Head of caudate nucleus (tissue), 42 donors: ENCODE data around the gene FAN1.
"Not testable (repeated sequence)": the region's sequence is repeated elsewhere in the genome, so short reads cannot be mapped to it uniquely, and the experiment has no call there.

Experiments used
- DNase-seq, 42 donors: peaks; one replicate each; pipeline versions ENCODE4 v3.0.0 to v3.0.0-alpha.2; 2020 to 2021; ENCODE audit warnings: mixed read lengths in 7 of 42
- intact Hi-C: fragments of 100-400 bp; cut with DNase I; formaldehyde crosslinking; loops from one replicate; pipeline ENCODE4 v1.15.0; 2022

FAN1 gene

DNA sequence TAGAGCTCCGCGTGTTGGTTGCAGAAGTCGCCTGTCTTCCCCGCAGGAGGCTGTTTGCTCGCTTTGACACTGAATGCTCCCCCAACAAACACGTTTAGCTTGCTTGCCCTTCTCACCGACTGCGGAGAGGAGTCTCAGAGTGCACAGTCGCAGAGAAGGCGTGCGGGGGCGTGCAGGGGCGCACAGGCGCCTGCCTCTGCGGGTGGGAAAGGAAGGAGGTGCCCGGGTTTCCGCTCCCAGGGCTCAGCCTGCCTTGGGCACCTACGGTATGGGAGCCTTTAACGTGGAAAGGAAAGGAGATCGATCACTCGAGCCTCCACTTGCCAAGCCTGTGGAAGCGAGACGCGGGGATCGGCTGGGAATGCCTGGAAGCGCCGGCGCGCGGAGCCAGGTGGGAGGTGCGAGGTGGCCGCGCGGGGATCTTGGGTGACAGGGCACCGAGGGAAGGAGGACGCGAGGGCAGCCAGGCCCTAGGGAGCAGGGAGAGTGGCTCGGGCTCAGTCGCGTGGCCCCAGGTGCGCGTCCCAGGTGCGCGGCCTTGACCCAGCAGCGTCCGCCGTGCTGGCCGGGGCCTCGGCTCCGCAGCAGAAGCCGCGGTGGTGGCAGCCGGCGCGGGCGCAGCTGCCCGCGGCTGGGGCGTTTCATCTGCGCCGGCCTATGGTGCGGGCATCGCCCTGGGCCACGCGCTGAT lies at the start of gene FAN1:
FAN1 (plus strand) TSS at position 419 of the 691 bp plus-strand sequence. CDS start 749 bp downstream, outside the sequence.
- intact Hi-C loops = loop anchor here (5.0 kb wide), 1 partner anchor 89 kb away; the partner anchor contains the start of gene MTMR10
- peak; percentile 83 to 98 (median 94) for DNase-seq

DNA sequence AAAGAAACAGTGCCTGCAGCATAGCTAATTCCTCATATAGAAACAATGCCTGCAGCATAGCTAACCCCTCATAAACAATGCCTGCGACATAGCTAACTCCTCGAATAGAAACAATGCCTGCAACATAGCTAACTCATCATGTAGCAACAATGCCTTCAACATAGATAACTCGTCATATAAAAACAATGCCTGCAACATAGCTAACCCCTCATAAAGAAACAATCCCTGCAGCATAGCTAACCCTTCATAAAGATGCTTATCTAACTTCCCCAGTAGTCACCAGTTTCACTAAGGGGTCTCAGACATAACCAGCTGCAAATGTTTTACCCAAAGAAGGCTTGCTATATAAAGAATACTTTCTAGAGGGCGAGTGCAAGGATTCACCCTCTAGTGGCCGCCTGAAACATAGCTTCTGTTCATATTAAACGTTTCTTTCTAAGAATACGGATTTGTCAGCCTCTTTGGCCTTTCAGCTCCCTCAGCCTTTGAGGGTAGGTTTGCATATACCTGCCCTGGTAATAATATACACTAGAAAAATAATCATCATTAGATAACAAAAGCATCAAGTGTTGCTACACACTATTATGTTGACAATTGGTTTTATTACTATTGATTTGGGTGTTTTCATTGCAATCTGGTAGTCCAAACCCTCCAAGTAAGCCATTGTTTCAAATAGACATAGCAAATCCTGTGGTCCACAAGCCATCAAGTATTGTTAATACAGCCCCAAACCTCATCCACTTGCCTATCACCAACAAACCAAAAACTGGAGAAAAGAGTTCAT lies 44.4 kb upstream of the FAN1 start:
- peak in 22 of 42 donors; percentile 6 to 65 (median 27) for DNase-seq
- intact Hi-C loops = no loop called here

DNA sequence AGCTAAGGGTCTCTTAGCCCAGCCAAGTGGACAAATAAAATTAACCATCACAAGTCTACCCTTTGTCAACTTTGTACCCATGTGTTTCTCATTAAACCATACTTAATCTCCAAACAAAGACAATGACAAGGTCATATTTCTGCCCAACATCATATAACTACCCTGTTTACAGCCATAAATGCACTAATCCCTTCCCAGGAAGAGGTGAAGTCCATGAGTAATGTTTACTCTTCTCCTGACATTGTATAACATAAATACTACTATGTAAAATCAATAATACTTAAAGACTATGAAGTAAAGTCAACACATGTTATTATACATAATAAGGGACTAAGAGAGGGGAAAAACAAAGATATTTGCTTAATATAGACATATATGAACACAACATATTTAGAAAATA lies 38.5 kb upstream of the FAN1 start:
- DNase-seq = no peak
- intact Hi-C loops = no loop called here

DNA sequence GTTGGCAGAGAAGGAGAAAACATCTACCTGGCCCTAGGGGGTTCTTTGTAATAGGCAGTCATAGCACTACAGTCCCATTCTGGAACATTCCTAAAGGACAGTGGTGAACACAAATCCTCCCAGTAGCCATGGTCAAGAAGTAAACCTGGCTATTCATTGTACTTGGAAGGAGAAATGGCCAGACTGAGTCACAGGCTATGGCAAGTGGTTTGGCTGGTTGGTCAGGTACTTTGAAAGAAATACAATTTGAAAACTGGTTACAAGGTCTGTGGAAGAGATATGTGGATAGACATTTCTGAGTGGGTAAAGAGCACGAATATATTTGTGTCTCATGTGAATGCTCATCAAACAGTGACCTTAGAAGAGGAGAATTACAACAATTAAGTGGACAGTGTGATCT lies 33.0 kb upstream of the FAN1 start:
- DNase-seq = no peak
- intact Hi-C loops = no loop called here

DNA sequence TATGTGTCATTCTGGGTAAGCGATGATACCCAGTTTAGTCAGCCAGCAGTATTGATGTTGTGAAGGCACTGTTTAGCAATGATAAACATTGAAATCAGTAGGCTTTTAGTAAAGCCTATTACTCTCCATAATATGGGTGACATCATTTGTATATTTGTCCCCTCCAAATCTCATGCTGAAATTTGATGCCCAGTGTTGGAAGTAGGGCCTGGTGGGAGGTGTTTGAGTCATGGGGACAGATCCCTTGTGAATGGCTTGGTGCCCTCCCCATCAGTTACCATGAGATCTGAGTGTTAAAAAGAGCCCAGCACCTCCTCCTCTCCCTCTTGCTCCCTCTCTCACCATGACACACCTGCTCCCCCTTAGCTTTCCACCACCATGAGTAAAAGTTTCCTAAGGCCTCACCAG lies 31.4 kb upstream of the FAN1 start:
- intact Hi-C loops = no loop called here
- no peak for DNase-seq

DNA sequence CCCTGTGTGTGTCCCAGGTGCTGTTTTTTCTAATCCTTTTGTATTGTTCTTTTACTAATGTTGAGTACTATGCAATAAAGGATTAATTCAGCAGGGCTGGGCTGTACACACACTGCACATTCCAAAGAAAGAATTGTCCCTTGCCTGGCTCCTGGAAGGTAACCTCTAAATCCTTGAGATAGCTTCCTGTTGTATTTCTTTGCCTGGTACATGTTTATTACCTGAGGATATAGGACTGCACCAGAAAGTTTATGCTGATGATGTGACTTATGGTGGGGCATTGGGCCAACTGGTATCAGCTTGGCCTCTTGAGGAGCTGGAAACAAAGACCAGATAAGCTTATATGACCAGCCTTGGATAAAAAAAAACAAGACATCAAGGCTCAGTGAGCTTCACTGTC lies 26.6 kb upstream of the FAN1 start:
- intact Hi-C loops = no loop called here
- DNase-seq = no peak

DNA sequence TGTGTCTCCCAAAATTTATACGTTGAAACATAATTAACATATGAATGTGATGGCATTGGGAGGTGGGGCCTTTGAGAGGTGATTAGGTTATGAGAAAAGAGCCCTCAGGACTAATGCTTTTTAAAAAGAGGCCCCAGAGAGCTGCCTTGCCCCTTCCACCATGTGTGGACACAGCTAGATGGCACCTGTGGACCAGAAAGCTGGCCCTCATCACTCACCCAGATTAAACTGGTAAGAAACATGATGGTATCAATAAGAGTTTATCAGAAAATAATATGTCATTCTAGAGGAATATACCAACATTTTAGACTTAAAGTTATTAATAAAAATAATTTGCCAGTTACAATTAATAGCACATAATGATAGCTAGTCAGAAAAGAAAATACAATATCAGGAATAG lies 25.2 kb upstream of the FAN1 start:
- intact Hi-C loops = no loop called here
- peak in 1 of 42 donors; percentile 17 for DNase-seq

DNA sequence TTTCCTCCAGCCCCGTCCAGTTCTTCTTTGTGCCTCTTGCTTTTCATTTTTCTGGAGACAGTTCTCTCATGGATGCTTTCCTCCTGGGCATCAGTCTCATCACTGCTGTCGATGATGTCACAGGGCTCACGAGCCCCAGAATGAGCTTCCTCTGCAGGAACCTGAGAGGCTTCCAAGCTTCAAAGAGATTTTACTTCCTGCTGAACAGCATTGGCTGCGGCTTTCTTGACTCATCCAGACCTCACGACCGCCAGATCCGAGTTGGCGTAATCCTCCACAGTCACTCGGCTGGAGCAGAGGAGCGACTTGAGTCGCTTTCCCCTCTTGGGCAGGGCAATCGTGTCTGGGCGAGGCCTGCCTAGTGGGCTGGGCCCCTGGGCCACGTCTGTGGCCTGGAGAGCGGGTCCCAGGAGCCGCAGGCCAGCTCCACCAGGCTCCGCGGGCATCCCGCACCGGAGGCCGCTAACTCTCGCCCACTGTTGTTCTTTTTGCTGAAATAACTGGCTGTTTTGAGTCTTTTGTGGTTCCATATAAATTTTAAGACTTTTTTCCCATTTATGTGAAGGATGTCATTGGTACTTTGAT lies 20.8 kb upstream of the FAN1 start:
- intact Hi-C loops = no loop called here
- DNase-seq = no peak

DNA sequence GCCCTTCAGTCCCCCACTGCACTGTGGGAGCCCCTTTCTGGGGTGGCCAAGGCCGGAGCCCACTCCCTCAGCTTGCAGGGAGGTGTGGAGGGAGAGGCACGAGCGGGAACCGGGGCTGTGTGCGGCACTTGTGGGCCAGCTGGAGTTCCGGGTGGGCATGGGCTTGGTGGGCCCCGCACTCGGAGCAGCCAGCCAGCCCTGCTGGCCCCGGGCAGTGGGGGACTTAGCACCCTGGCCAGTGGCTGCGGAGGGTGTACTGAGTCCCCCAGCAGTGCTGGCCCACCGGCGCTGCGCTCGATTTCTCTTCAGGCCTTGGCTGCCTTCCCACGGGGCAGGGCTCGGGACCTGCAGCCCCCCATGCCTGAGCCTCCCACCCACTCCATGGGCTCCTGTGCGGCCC lies 20.0 kb upstream of the FAN1 start:
- DNase-seq, intact Hi-C loops: not testable (repeated sequence)

DNA sequence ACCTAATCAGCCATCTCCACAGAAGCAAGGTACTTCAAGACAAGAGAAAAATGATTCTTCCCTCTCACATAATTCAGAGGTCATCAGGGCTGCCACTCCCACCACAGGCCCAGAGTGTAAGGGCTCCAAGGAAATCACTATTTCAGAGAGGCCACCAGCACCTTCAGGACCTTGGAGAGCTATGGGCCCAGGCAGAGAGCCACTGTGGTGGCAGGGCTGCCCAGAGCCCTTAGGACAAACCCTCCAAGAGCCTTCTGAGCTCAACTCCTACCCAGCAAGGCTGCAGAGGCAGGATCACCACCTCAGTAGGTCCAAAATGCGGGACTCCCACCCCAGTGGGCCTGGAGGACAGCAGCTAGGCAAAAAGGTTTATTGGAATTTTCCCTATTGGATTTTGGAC lies 17.9 kb upstream of the FAN1 start:
- intact Hi-C loops = no loop called here

DNA sequence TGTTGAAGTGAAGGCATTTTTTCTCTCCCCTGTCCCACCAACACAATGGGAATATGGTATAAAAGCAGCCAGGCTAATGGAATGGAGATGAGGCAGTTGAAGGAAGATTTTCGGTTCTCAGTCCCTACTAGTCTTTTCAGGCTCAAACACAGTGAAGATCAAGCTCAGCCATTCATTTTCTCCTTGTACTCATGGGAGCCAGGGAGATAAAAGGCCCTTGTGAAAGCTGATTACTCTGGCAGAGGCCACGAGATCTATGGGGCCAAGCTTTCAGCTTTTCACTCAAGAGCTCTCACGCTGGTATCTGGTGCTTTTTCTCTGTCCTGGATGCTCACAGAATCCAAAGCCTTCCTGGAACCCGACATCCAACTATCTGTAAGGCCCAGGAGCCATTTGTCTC lies 14.5 kb upstream of the FAN1 start:
- intact Hi-C loops = no loop called here
- peak in 24 of 42 donors; percentile 21 to 68 (median 38) for DNase-seq

More for the DNA sequence above, 17.9 kb upstream of the FAN1 start:
- no peak for DNase-seq

DNA sequence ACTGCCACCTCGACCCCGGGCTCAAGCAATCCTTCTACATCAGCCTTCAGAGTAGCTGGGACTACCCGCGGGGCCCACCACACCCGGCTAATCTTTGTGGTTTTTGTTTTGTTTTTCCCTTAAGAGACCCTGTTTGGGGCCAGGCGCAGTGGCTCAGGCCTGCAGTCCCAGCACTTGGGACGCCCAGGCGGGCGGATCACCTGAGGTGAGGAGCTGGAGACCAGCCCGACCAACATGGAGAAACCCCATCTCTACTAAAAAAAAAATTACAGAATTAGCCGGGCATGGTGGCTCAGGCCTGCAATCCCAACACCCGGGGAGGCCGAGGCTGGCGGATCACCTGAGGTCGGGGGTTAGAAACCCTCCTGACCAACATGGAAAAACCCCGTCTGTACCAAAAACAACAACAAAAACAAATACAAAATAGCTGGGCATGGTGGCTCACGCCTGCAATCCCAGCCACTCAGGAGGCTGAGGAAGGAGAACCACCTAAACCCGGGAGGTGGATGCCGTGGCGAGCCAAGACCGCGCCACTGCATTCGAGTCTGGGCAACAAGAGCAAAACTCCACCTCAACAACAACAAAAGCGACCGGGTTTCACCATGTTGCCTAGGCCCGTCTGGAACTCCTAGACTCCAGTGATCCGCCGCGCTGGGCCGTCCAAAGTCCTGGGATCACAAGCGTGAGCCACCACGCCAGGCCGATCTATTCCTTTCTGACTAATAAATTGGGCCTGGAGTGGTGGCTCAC lies 8.1 kb upstream of the FAN1 start:
- no peak for DNase-seq
- intact Hi-C loops = no loop called here

DNA sequence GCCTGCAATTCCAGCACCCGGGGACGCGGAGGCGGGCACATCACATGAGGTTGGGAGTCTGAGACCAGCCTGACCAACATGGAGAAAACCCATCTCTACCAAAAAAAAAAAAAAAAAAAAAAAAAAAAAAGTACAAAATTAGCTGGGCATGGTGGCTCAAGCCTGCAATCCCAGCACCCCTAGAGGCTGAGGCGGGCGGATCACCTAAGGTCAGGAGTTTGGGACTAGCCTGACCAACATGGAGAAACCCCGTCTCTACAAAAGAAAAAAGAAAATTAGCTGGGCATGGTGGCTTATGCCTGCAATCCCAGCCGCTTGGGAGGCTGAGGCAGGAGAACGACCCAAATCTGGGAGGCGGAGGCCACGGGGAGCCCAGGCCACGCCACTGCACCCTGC lies 7.5 kb upstream of the FAN1 start:
- intact Hi-C loops = no loop called here
- no peak for DNase-seq

DNA sequence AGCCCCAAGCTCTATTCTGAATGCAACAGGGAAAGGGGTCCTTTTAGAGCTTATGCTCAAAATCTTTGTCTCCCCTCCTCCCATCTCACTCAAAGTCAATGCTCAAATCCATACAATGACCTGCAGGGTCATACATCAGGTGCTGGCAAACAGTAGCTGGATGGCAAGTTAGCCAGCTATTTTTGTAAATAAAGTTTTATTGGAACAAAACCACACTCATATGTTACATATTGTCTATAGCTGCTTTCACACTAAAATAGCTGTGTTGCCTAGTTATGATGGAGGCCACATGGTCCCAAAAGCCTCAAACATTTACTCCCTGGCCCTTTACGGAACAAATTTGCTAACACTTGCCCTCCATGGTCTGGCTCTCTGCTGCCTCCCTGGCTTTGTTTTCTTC lies 1.8 kb upstream of the FAN1 start:
- no peak for DNase-seq
- intact Hi-C loops = loop anchor here (5.0 kb wide), 1 partner anchor 90 kb away; the partner anchor contains the start of gene MTMR10

DNA sequence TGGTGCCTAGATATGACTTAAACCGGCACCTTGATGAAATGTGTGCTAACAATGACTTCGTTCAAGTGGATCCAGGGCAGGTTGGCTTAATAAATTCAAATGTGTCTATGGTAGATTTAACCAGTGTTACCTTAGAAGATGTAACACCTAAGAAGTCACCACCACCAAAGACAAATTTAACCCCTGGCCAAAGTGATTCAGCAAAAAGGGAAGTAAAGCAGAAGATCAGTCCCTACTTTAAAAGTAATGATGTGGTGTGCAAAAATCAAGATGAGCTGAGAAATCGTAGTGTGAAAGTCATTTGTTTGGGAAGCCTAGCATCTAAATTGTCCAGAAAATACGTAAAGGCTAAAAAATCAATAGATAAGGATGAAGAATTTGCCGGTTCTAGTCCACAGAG lies 1.1 kb downstream of the FAN1 start:
- no peak for DNase-seq
- intact Hi-C loops = loop anchor here (5.0 kb wide), 1 partner anchor 87 kb away; the partner anchor contains the start of gene MTMR10

DNA sequence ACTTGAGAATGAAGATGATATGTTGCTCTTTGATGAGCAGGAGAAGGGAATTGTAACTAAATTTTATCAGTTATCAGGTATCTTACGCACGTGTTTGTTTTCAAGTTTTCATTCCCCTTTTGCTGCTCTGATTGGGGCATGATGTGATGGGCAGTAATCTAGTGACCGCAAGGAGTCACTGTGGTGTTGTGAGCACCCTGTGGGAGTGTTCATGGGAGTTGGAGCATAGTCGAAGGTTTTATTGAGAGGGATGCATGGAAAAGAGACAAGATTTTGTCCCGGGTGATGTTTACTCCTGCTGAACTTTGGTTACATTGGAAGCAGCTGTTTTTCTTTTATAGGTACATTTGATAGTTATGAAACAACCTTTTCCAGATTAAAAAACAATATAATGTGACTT lies 2.1 kb downstream of the FAN1 start:
- peak in 1 of 42 donors; percentile 19 for DNase-seq
- intact Hi-C loops = no loop called here

DNA sequence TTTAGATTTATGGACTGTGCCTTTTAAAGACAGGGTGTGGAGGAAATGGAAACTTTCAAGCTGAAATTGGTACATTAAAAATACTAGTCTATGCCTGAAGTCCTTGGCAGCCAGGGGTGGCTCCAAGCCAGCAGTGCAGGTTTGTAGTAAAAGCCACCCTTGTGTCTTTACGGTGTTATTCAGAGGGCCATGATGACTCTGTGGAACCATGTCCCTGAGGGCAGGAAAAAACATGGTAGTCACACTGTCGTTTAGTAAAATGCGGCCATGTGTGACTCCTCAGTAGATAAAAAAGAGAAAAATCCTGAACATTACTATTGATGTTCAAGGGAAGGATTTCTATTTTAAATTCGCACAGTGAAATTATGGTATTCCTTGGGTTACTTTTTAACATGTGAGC lies 2.7 kb downstream of the FAN1 start:
- intact Hi-C loops = no loop called here
- no peak for DNase-seq

DNA sequence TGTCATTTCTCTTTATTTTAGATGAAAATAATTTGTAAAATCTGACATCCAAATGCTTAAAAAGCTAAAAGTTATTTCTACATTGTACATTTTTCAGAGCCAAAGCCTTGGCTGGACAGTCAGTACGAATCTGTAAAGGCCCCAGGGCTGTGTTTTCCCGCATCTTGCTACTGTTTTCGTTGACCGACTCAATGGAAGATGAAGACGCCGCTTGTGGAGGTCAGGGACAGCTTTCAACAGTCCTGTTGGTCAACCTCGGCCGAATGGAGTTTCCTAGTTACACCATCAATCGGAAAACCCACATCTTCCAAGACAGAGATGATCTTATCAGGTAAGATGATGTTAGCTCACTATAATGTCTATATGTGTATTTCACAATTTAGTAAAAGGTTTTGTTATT lies 10.0 kb downstream of the FAN1 start:
- intact Hi-C loops = no loop called here
- DNase-seq = no peak

DNA sequence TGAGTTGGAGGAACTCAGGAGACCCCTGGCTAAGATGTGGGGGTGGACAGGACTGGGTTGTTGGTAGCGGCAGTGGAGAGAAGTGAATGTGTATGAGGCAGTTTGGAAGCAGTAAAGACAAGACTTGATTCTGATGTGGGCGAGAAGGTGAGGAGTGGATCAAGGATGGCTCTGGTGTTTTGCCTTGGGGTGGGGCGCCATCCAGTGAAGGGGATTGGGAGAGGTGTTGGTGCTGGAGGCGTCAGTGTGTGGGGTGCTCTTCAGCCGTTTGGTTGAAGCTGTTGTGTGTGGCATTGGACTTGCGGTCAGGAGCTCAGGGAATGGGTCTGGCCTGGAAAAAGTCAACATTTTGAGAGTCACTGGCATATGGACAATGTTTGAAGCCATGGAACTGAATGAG lies 13.3 kb downstream of the FAN1 start:
- intact Hi-C loops = no loop called here
- no peak for DNase-seq

DNA sequence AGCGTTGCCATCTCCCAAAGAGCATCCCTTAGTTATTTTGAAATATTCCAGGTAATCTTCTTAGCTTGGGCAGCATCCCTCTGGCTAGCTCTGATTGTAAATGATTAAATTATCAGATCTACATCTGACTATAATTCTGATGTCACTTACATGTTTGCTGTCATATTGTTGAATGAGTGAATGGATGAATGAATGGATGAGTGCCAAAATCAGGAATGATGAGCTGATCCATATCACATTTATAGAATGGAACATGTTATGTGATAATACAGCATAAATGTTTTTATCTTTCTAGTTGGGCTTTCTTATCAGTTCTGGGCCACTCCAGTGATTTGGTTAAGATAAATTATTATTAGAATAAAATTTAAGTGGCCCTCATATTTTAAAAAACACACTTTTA lies 14.0 kb downstream of the FAN1 start:
- intact Hi-C loops = no loop called here
- DNase-seq = no peak
